HepG2 (cell line): Measurements from ENCODE around the gene PARG. TPM values are rescaled to one million over a fixed set of nuclear protein-coding genes. Genes with fewer than 3 reads are reported as not detected.

Experiments
- ATAC-seq: fragments of 200-7000 bp; cut with Tn5 transposase; 3 replicates; pipeline ENCODE4 v1.9.1; 2020; ENCODE audit warnings: mild to moderate bottlenecking, moderate library complexity
- BruUV-seq: library from RNA; stranded (reverse); fragments of 400-500 nt; replicated peaks from 2 replicates; lab custom pipeline; 2021; lab: Mats Ljungman, UMichigan
- CTCF ChIA-PET: fragments of 300-600 bp; formaldehyde crosslinking; extraction: SDS; loops from one replicate; lab custom pipeline; 2021; ENCODE audit warnings: low total read pairs, inconsistent platforms, low intra/inter-chr PET ratio; lab: Yijun Ruan, JAX
- POLR2A ChIA-PET: fragments of 350-600 bp; sonication (Branson Sonifier 250); formaldehyde crosslinking; loops from one replicate; lab custom pipeline; 2020; ENCODE audit warnings: antibody characterized with exemption, inconsistent platforms; lab: Yijun Ruan, JAX
- DNase-seq: peaks from one replicate; pipeline ENCODE4 v3.0.0-alpha.2; 2015; ENCODE audit warnings: low spot score
- FAIRE-seq: peaks from 3 replicates; lab custom pipeline; 2011; peaks lifted over from hg19 to GRCh38; lab: Jason Lieb, UNC
- H2AFZ ChIP-seq: one replicate; pipeline ENCODE4 v1.6.1; 2011; ENCODE audit warnings: low read length, inconsistent platforms
- H3K27ac ChIP-seq: fragments of 300-600 bp; 3 replicates; pipeline ENCODE4 v1.8.0; 2011; ENCODE audit warnings: mixed run types, mild to moderate bottlenecking, mixed read lengths, low read length, inconsistent platforms; ENCODE audit not compliant: insufficient read depth; ENCODE audit errors: extremely low read length
- H3K27me3 ChIP-seq, 2 experiments: fragments of 200-600 bp in 1 of 2; 2 replicates in 1 of 2; 3 replicates in 1 of 2; pipeline versions ENCODE4 v1.6.0 to v1.8.0; 2011; ENCODE audit warnings: low read length in 2 of 2, mild to moderate bottlenecking in 2 of 2, moderate library complexity in 2 of 2, inconsistent platforms in 1 of 2; ENCODE audit not compliant: insufficient read depth in 2 of 2, control insufficient read depth in 1 of 2
- H3K36me3 ChIP-seq, 2 experiments: fragments of 200-600 bp in 1 of 2; replicated peaks in 1 of 2; 2 replicates in 1 of 2; 3 replicates in 1 of 2; pipeline versions ENCODE4 v1.5.1 to v1.8.0; 2011; ENCODE audit warnings: low read length in 2 of 2, inconsistent platforms in 1 of 2; ENCODE audit not compliant: insufficient read depth in 2 of 2, control insufficient read depth in 1 of 2
- H3K4me1 ChIP-seq: 2 replicates; pipeline ENCODE4 v1.5.1; 2012; ENCODE audit warnings: low read length, inconsistent platforms; ENCODE audit not compliant: insufficient read depth
- H3K4me2 ChIP-seq: 2 replicates; pipeline ENCODE4 v1.6.0; 2011; ENCODE audit warnings: low read depth, low read length, inconsistent platforms
- H3K4me3 ChIP-seq, 3 experiments: fragments of 200-600 bp in 1 of 3; sonication (generic), shearing (Covaris generic) in 1 of 3; replicated peaks in 1 of 3; 2 replicates each; pipeline ENCODE4 v1.5.1; 2011 to 2016; ENCODE audit warnings: low read length in 3 of 3, inconsistent platforms in 2 of 3, low read depth in 2 of 3, mild to moderate bottlenecking in 2 of 3, control low read depth in 1 of 3, mixed read lengths in 1 of 3; ENCODE audit not compliant: insufficient read depth in 1 of 3
- H3K79me2 ChIP-seq: one replicate; pipeline ENCODE4 v1.6.1; 2011; ENCODE audit warnings: low read length, inconsistent platforms; ENCODE audit not compliant: insufficient read depth
- H3K9ac ChIP-seq: 2 replicates; pipeline ENCODE4 v1.6.0; 2011; ENCODE audit warnings: mild to moderate bottlenecking, low read depth, low read length, inconsistent platforms; ENCODE audit not compliant: insufficient read depth
- H3K9me3 ChIP-seq: 2 replicates; pipeline ENCODE4 v1.5.1; 2012; ENCODE audit warnings: mild to moderate bottlenecking, low read length
- H4K20me1 ChIP-seq: 2 replicates; pipeline ENCODE4 v1.6.0; 2011; ENCODE audit warnings: inconsistent platforms, mild to moderate bottlenecking, low read length, moderate library complexity; ENCODE audit not compliant: insufficient read depth
- MAFF ChIP-seq: IDR thresholded peaks from 2 replicates; pipeline ENCODE4 v1.6.1; 2011; ENCODE audit warnings: low read depth, low read length, improper control_type of control experiment
- MAFK ChIP-seq, 2 experiments: IDR thresholded peaks in 1 of 2; conservative IDR thresholded peaks in 1 of 2; 2 replicates each; pipeline ENCODE4 v1.6.1; 2011; ENCODE audit warnings: improper control_type of control experiment in 2 of 2, low read length in 2 of 2
- REXO4 ChIP-seq: sonication (generic); formaldehyde crosslinking; IDR thresholded peaks from 2 replicates; pipeline ENCODE4 v1.8.0; 2022; ENCODE audit warnings: missing genetic modification reagents, mild to moderate bottlenecking, borderline replicate concordance
- SP140L ChIP-seq: sonication (generic); formaldehyde crosslinking; IDR thresholded peaks from 2 replicates; pipeline ENCODE4 v1.4.0; 2020; ENCODE audit warnings: missing genetic modification reagents, borderline replicate concordance
- ZNF274 ChIP-seq: sonication (generic); formaldehyde crosslinking; IDR thresholded peaks from 2 replicates; pipeline ENCODE4 v1.5.1; 2020; ENCODE audit warnings: mild to moderate bottlenecking, missing genetic modification reagents
- WGBS: methylation state at CpG from one replicate; pipeline ENCODE4 v1.1.6; 2017; ENCODE audit warnings: low lambda C conversion rate; 5-methylcytosine and 5-hydroxymethylcytosine counted together
- in situ Hi-C: cut with HindIII; loops from 2 replicates; pipeline ENCODE4 v1.10.0; 2017; ENCODE audit warnings: low pct_unique_long_range_greater_than_20kb; ENCODE audit not compliant: extremely low pct_ligation_motif_present
- intact Hi-C: fragments of 100-400 bp; cut with micrococcal nuclease; formaldehyde crosslinking; loops from one replicate; pipeline ENCODE4 v1.10.0; 2022; ENCODE audit not compliant: unreplicated experiment
- polyA plus RNA-seq, 8 experiments: library from polyadenylated mRNA; depleted of rRNA in 3 of 8; stranded (reverse) in 7 of 8; unstranded in 1 of 8; fragments of >200 nt; fragmentation: Illumina TruSeq in 4 of 8; extraction: Trizol in 4 of 8; gene quantifications; 2 replicates each; pipeline versions ENCODE4 v1.2.1 to v1.2.3, GENCODE V29; 2011 to 2016; ENCODE audit warnings: low read depth in 4 of 8, missing spikeins in 1 of 8, mixed read lengths in 1 of 8; ENCODE audit not compliant: insufficient read depth in 1 of 8
- total RNA-seq, 5 experiments: library from RNA; depleted of rRNA; stranded (reverse); fragments of >200 nt; fragmentation: Illumina TruSeq; extraction: Trizol; gene quantifications; 2 replicates each; pipeline ENCODE4 v1.2.3, GENCODE V29; 2016; ENCODE audit warnings: low read depth in 1 of 5
- TF ChIP-seq, protein P1 (sequence below): sonication (generic); formaldehyde crosslinking; IDR thresholded peaks from 2 replicates; pipeline ENCODE4 v1.5.0; 2020; ENCODE audit warnings: missing genetic modification reagents, mild to moderate bottlenecking, borderline replicate concordance
- TF ChIP-seq, protein P2 (sequence below): sonication (generic); formaldehyde crosslinking; IDR thresholded peaks from one replicate; pipeline ENCODE4 v1.5.1; 2020; ENCODE audit warnings: mild to moderate bottlenecking, missing genetic modification reagents; ENCODE audit errors: not compliant biosample characterization

PARG gene
- total and polyA plus RNA-seq, 2 of the 13 experiments (the other 11 are each of a cell fraction or from before 2014, with no cell fraction given) = 11.4 to 37.2 TPM

DNA sequence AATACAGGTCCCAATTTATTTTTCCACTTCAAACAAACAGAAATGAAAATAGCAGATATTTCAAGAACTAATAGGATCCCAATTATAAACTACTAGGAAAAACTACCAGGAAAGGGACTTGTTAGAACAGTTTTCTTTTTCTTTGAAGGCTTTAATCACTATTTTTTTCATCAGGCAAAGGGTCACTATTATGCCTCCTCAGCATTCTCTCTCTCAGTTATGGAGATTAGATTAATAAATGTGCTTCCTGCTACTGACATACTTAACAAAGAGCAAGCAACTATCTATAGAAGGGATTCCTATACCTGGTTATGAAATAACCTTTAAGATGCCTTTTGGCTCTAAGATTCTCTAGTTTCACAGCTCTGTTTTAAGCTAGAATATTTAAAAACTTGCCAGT, 108.7 kb downstream of the PARG start:
- H4K20me1 ChIP-seq = no peaks in the 10 kb centered on the region
- H3K4me1 ChIP-seq = peaks cover 20% of the 10 kb centered on the region
- no peak for ATAC-seq
- in situ Hi-C loops (no loop called here), intact Hi-C loops (loop anchor here (2.0 kb wide), 1 partner anchor 24 kb away; no protein-coding TSS in a partner anchor)
- no peak for DNase-seq
- BruUV-seq = no TSS peak
- no peak overlapping the region for H2AFZ ChIP-seq
- no peak overlapping the region for H3K4me2 ChIP-seq
- no peaks in the 10 kb centered on the region for H3K9me3 ChIP-seq
- H3K36me3 ChIP-seq = peaks cover 6 to 24% of the 10 kb centered on the region in 2 experiments
- CTCF ChIA-PET = no interaction called here
- H3K27ac ChIP-seq = no peak overlapping the region
- FAIRE-seq = no peak
- POLR2A ChIA-PET = no interaction called here
- TF ChIP-seq MAFF (peak; percentile 39; the same call in 1 of the 2 replicates), MAFK (conservative IDR thresholded peaks at IDR 0.05 in 1 of 2, IDR thresholded peaks at IDR 0.05 in 1 of 2; ENCODE audit: low read length in 2 of 2) (peak; percentile 38 to 58; a peak in 3 of 4 replicates)
- TF ChIP-seq, protein P1, sequence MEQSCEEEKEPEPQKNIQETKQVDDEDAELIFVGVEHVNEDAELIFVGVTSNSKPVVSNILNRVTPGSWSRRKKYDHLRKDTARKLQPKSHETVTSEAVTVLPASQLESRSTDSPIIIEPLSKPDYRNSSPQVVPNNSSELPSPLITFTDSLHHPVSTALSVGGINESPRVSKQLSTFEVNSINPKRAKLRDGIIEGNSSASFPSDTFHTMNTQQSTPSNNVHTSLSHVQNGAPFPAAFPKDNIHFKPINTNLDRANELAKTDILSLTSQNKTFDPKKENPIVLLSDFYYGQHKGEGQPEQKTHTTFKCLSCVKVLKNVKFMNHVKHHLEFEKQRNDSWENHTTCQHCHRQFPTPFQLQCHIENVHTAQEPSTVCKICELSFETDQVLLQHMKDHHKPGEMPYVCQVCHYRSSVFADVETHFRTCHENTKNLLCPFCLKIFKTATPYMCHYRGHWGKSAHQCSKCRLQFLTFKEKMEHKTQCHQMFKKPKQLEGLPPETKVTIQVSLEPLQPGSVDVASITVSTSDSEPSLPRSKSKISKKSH (CRISPR knock-in tag) = no peak
- TF ChIP-seq, all 625 proteins: peak for 2
- Histone ChIP-seq H3K27me3 (no peaks in the 10 kb centered on the region), H3K4me3 (no peak overlapping the region), H3K79me2 (no peaks in the 10 kb centered on the region), H3K9ac (no peak overlapping the region)

DNA sequence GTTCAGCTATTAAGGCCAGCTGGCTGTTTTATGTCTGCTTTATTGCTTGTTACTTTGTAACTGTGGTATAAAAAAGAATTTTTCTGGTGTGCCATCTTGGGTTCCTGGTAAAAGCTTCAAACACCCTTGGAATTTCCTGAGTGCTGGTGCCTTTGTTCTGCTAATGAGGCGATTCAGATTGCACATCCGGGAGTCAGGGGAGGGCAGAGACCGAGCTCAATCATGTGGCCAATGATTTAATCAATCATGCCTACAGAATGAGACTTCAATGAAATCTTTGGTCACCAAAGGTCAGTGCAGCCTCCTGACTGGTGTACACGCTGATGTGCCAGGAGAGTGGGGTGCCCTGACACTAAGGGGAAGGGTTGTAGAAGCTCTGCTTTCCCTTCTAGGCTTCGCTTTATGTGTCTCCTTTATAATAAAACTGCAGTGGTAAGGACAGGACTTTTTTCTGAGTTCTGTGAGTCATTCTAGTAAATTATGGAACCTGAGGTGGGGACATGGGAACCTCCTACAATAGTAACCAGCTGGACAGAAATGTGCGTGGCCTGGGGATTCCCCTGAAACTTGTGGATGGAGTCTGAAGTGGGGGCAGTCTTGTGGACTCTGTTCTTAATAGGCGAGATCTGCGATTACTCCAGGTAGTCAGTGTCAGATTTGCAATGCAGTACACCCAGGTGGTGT, 110.3 kb downstream of the PARG start:
- no peak for ATAC-seq
- POLR2A ChIA-PET = no interaction called here
- H2AFZ ChIP-seq = no peak overlapping the region
- no peaks in the 10 kb centered on the region for H3K27me3 ChIP-seq
- H3K4me3 ChIP-seq = no peak overlapping the region
- intact Hi-C loops = loop anchor here (2.0 kb wide), 1 partner anchor 23 kb away; no protein-coding TSS in a partner anchor
- CTCF ChIA-PET = no interaction called here
- FAIRE-seq = no peak
- H4K20me1 ChIP-seq = no peaks in the 10 kb centered on the region
- no peak overlapping the region for H3K4me2 ChIP-seq
- BruUV-seq = no TSS peak
- peaks cover 9 to 29% of the 10 kb centered on the region in 2 experiments for H3K36me3 ChIP-seq
- no peak overlapping the region for H3K27ac ChIP-seq
- H3K79me2 ChIP-seq = no peaks in the 10 kb centered on the region
- H3K4me1 ChIP-seq = peaks cover 3% of the 10 kb centered on the region
- WGBS = 96% methylated on average over 8 of the region's 8 CpGs
- in situ Hi-C loops = no loop called here
- DNase-seq = no peak
- no peak overlapping the region for H3K9ac ChIP-seq
- no peaks in the 10 kb centered on the region for H3K9me3 ChIP-seq
- TF ChIP-seq SP140L (CRISPR knock-in tag) = no peak
- TF ChIP-seq ZNF274 (CRISPR knock-in tag) = no peak
- TF ChIP-seq, protein P2, sequence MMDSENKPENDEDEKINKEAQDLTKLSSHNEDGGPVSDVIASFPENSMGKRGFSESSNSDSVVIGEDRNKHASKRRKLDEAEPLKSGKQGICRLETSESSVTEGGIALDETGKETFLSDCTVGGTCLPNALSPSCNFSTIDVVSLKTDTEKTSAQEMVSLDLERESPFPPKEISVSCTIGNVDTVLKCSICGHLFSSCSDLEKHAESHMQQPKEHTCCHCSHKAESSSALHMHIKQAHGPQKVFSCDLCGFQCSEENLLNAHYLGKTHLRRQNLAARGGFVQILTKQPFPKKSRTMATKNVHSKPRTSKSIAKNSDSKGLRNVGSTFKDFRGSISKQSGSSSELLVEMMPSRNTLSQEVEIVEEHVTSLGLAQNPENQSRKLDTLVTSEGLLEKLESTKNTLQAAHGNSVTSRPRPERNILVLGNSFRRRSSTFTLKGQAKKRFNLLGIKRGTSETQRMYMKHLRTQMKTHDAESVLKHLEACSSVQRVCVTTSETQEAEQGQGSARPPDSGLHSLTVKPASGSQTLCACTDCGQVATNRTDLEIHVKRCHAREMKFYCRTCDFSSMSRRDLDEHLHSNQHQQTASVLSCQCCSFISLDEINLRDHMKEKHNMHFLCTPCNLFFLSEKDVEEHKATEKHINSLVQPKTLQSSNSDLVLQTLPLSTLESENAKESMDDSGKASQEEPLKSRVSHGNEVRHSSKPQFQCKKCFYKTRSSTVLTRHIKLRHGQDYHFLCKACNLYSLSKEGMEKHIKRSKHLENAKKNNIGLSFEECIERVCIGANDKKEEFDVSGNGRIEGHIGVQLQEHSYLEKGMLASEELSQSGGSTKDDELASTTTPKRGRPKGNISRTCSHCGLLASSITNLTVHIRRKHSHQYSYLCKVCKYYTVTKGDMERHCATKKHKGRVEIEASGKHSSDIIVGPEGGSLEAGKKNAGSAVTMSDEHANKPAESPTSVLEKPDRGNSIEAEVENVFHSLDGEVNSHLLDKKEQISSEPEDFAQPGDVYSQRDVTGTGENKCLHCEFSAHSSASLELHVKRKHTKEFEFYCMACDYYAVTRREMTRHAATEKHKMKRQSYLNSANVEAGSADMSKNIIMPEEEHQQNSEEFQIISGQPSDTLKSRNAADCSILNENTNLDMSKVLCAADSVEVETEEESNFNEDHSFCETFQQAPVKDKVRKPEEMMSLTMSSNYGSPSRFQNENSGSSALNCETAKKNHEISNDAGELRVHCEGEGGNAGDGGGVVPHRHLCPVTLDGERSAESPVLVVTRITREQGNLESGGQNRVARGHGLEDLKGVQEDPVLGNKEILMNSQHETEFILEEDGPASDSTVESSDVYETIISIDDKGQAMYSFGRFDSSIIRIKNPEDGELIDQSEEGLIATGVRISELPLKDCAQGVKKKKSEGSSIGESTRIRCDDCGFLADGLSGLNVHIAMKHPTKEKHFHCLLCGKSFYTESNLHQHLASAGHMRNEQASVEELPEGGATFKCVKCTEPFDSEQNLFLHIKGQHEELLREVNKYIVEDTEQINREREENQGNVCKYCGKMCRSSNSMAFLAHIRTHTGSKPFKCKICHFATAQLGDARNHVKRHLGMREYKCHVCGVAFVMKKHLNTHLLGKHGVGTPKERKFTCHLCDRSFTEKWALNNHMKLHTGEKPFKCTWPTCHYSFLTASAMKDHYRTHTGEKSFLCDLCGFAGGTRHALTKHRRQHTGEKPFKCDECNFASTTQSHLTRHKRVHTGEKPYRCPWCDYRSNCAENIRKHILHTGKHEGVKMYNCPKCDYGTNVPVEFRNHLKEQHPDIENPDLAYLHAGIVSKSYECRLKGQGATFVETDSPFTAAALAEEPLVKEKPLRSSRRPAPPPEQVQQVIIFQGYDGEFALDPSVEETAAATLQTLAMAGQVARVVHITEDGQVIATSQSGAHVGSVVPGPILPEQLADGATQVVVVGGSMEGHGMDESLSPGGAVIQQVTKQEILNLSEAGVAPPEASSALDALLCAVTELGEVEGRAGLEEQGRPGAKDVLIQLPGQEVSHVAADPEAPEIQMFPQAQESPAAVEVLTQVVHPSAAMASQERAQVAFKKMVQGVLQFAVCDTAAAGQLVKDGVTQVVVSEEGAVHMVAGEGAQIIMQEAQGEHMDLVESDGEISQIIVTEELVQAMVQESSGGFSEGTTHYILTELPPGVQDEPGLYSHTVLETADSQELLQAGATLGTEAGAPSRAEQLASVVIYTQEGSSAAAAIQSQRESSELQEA (CRISPR knock-in tag) = no peak
- no peak for TF ChIP-seq REXO4 (CRISPR knock-in tag)
